Breast epithelium (tissue), 4 donors: Measurements from ENCODE around the gene FOLR1. TPM values are rescaled to one million over a fixed set of nuclear protein-coding genes. Genes with fewer than 3 reads are reported as not detected.
"Not testable (repeated sequence)": the region's sequence is repeated elsewhere in the genome, so short reads cannot be mapped to it uniquely, and the experiment has no call there.

Experiments
- DNase-seq, 2 donors: peaks; one replicate each; pipeline ENCODE4 v3.0.0-alpha.2; 2019; ENCODE audit warnings: low spot score in 2 of 2
- H3K27ac ChIP-seq, 2 donors: fragments of 200-600 bp; sonication (generic) in 1 of 2; one replicate each; pipeline ENCODE4 v1.5.1; 2016 to 2019; ENCODE audit warnings: mild to moderate bottlenecking in 1 of 2
- H3K27me3 ChIP-seq, 2 donors: fragments of 200-600 bp; sonication (generic) in 1 of 2; one replicate each; pipeline versions ENCODE4 v1.5.1 to v1.6.0; 2017 to 2019; ENCODE audit warnings: control low read depth in 1 of 2, mild to moderate bottlenecking in 1 of 2
- H3K36me3 ChIP-seq: fragments of 200-600 bp; one replicate; pipeline ENCODE4 v1.5.1; 2019
- H3K4me1 ChIP-seq, 2 donors: fragments of 200-600 bp; sonication (generic); one replicate each; pipeline ENCODE4 v1.5.1; 2016 to 2019; ENCODE audit warnings: control low read depth in 1 of 2
- H3K4me3 ChIP-seq, 3 donors: fragments of 200-600 bp; sonication (generic); 1 replicate in 2 of 3; 2 replicates in 1 of 3; pipeline ENCODE4 v1.5.1; 2016 to 2019; ENCODE audit warnings: mild to moderate bottlenecking in 3 of 3, moderate library complexity in 2 of 3
- H3K9me3 ChIP-seq, 2 donors: fragments of 200-600 bp; sonication (generic) in 1 of 2; one replicate each; pipeline ENCODE4 v1.5.1; 2016 to 2019; ENCODE audit warnings: control low read depth in 1 of 2
- CTCF ChIP-seq, 3 donors: fragments of 450-650 bp; IDR thresholded peaks; one replicate each; pipeline ENCODE4 v1.5.1; 2016 to 2017; ENCODE audit warnings: antibody characterized with exemption in 3 of 3, mild to moderate bottlenecking in 3 of 3, moderate library complexity in 3 of 3
- POLR2A ChIP-seq: fragments of 450-650 bp; IDR thresholded peaks from one replicate; pipeline ENCODE4 v1.6.1; 2016; ENCODE audit warnings: antibody characterized with exemption, mild to moderate bottlenecking, moderate library complexity
- POLR2AphosphoS5 ChIP-seq, 3 donors: sonication (generic); formaldehyde crosslinking; IDR thresholded peaks; one replicate each; pipeline ENCODE4 v1.6.1; 2017; ENCODE audit warnings: antibody characterized with exemption in 3 of 3
- intact Hi-C: fragments of 100-400 bp; cut with DNase I; formaldehyde crosslinking; loops from one replicate; pipeline ENCODE4 v1.15.1; 2023; ENCODE audit warnings: low total_unique reads
- total RNA-seq, 3 donors: library from RNA; depleted of rRNA; stranded (reverse); fragments of >200 nt; gene quantifications; one replicate each; pipeline ENCODE4 v1.1.0, GENCODE V29; 2016

FOLR1 gene
- total RNA-seq, result 10 to 100 TPM in 2 of 3 donors, not detected in 1; 11.8 to 45.2 TPM

- Histone ChIP-seq H3K4me1 (peaks cover 0 to 8% of the 10 kb centered on the region in 2 donors), H3K4me3 (peak within 1 kb of the TSS in 1 of 3 donors; percentile 9), H3K9me3 (no peaks in the 10 kb centered on the region), H3K27me3 (no peaks in the 10 kb centered on the region), H3K27ac (peak within 1 kb of the TSS; percentile 52 to 70), H3K36me3 (no peaks in the 10 kb centered on the region)
- peak in 1 of 2 donors; percentile 57 for DNase-seq
- TF ChIP-seq POLR2A (no peak), CTCF (IDR thresholded peaks at IDR 0.05) (no peak), POLR2AphosphoS5 (IDR thresholded peaks at IDR 0.05) (no peak)
- intact Hi-C loops, result no loop called here
Measured at GRCh38 chr11:72191961-72192381, at the start of gene FOLR1. TSS of gene FOLR1 (plus strand) at chr11:72192140. CDS start at chr11:72192174, 34 bp downstream.

- intact Hi-C loops, DNase-seq: not testable (repeated sequence)
Measured at GRCh38 chr11:72142543-72142942, 49.4 kb upstream of the FOLR1 start.

GRCh38 chr11:72144807-72145565, 47.0 kb upstream of the FOLR1 start:
- no peaks in the 10 kb centered on the region for H3K27me3 ChIP-seq
- TF ChIP-seq POLR2A (no peak), CTCF (IDR thresholded peaks at IDR 0.05) (no peak), POLR2AphosphoS5 (IDR thresholded peaks at IDR 0.05) (no peak)
- intact Hi-C loops, result no loop called here

More at GRCh38 chr11:72142543-72142942, 49.4 kb upstream of the FOLR1 start:
- H3K4me3 ChIP-seq, H3K9me3 ChIP-seq, H3K36me3 ChIP-seq, H3K4me1 ChIP-seq, H3K27me3 ChIP-seq: not testable (repeated sequence)
- H3K27ac ChIP-seq, result peak overlapping the region in 1 of 2 donors; percentile 72

GRCh38 chr11:72146625-72147024, 45.3 kb upstream of the FOLR1 start:
- Histone ChIP-seq H3K4me3 (no peak overlapping the region), H3K36me3 (no peaks in the 10 kb centered on the region), H3K27me3 (no peaks in the 10 kb centered on the region), H3K9me3 (no peaks in the 10 kb centered on the region), H3K4me1 (no peaks in the 10 kb centered on the region), H3K27ac (no peak overlapping the region)
- intact Hi-C loops, result no loop called here
- DNase-seq, result no peak
- TF ChIP-seq POLR2AphosphoS5 (IDR thresholded peaks at IDR 0.05) (no peak), POLR2A (no peak), CTCF (IDR thresholded peaks at IDR 0.05) (no peak)

More at GRCh38 chr11:72144807-72145565, 47.0 kb upstream of the FOLR1 start:
- Histone ChIP-seq H3K4me3 (no peak overlapping the region), H3K9me3 (no peaks in the 10 kb centered on the region), H3K4me1 (no peaks in the 10 kb centered on the region), H3K36me3 (no peaks in the 10 kb centered on the region), H3K27ac (peak overlapping the region; percentile 29 to 54)
- peak in 1 of 2 donors; percentile 35 for DNase-seq

DNA sequence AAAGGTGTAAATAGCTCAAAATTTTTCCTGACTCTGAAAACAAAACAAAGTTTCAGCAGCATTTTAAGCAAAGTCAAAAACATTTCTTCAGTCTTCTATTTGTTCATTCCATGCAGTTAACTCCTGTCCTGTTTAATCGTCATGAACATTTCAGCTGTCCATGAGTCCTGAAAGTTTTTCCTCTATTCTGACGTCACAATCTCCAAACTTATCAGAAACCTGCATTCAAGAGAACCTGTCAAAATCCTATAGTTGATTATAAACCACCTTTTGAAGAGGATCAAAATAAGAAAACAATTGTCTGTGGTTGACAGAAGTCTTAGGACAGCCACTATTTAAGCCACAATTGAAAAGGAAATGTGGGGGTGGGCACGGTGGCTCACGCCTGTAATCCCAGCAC, 41.1 kb upstream of the FOLR1 start:
- DNase-seq, result no peak
- Histone ChIP-seq H3K4me3 (no peak overlapping the region), H3K9me3 (no peaks in the 10 kb centered on the region), H3K36me3 (no peaks in the 10 kb centered on the region), H3K27me3 (no peaks in the 10 kb centered on the region), H3K27ac (no peak overlapping the region), H3K4me1 (no peaks in the 10 kb centered on the region)
- TF ChIP-seq POLR2A, result no peak
- intact Hi-C loops, result no loop called here

DNA sequence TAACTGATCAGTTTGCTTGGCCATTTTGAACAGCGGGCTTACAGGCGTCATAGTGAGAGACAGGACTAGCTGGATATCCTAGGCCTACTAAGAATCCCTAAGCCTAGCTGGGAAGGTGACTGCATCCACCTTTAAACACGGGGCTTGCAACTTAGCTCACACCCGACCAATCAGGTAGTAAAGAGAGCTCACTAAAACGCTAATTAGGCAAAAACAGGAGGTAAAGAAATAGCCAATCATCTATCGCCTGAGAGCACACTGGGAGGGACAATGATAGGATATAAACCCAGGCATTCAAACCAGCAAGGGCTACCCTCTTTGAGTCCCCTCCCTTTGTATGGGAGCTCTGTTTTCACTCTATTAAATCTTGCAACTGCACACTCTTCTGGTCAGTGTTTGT, 38.1 kb upstream of the FOLR1 start:
- H3K27me3 ChIP-seq, H3K4me1 ChIP-seq, H3K4me3 ChIP-seq, DNase-seq, H3K27ac ChIP-seq, H3K9me3 ChIP-seq, intact Hi-C loops, H3K36me3 ChIP-seq: not testable (repeated sequence)
